MM.1S (cell line): ENCODE measurements around the gene TMEM218.

Source experiments
- EZH2 ChIP-seq: fragments of 300-600 bp; sonication (generic); optimal IDR thresholded peaks from 2 replicates; pipeline ENCODE3; 2017; ENCODE audit warnings: low read depth, mild to moderate bottlenecking, antibody characterized with exemption, low read length, mixed read lengths
- EZH2phosphoT487 ChIP-seq: fragments of 300-600 bp; sonication (generic); IDR thresholded peaks from 2 replicates; pipeline ENCODE4 v1.6.1; 2018; ENCODE audit warnings: antibody characterized with exemption, low read length
- TF ChIP-seq, protein P1 (sequence below): fragments of 300-600 bp; sonication (generic); IDR thresholded peaks from 2 replicates; pipeline ENCODE4 v1.5.1; 2016; ENCODE audit warnings: antibody characterized with exemption, low read length, mixed read lengths

DNA sequence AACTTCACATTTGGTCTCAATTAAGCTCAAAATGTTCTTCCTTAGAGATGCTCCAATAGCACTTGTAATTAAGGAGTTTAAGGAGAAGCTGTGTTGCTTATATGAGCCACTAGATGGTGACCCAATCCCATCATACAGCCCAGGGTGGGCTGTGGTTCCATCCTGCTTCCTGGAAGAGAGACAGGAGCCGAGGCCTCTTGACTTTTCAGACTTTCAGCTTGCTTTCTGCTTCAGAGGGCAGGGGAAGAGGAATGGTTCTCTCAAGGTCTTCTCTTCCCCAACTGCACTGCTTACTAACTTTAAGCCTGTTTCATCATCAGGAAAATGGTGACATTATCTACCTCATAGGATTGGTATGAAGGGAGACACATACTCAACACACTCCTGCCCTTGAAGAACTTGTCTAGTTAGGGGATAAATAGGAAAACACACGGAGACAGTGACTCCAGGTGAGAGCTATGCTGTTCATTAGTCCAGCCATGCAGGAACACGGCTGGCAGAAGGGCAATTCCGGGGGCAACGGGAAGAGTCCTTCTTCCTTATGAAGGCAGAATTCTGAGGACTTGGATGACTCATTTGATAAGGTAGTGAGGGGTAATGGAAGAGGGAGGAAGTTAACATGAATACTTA, 20.1 kb downstream of the TMEM218 start:
- TF ChIP-seq, protein P1, sequence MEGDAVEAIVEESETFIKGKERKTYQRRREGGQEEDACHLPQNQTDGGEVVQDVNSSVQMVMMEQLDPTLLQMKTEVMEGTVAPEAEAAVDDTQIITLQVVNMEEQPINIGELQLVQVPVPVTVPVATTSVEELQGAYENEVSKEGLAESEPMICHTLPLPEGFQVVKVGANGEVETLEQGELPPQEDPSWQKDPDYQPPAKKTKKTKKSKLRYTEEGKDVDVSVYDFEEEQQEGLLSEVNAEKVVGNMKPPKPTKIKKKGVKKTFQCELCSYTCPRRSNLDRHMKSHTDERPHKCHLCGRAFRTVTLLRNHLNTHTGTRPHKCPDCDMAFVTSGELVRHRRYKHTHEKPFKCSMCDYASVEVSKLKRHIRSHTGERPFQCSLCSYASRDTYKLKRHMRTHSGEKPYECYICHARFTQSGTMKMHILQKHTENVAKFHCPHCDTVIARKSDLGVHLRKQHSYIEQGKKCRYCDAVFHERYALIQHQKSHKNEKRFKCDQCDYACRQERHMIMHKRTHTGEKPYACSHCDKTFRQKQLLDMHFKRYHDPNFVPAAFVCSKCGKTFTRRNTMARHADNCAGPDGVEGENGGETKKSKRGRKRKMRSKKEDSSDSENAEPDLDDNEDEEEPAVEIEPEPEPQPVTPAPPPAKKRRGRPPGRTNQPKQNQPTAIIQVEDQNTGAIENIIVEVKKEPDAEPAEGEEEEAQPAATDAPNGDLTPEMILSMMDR, result peak; percentile 53
- TF ChIP-seq EZH2 (no peak), EZH2phosphoT487 (no peak)
